Measurements from ENCODE around the gene IPP.
"Not testable (repeated sequence)": the region's sequence is repeated elsewhere in the genome, so short reads cannot be mapped to it uniquely, and the experiment has no call there.

IPP gene

DNA sequence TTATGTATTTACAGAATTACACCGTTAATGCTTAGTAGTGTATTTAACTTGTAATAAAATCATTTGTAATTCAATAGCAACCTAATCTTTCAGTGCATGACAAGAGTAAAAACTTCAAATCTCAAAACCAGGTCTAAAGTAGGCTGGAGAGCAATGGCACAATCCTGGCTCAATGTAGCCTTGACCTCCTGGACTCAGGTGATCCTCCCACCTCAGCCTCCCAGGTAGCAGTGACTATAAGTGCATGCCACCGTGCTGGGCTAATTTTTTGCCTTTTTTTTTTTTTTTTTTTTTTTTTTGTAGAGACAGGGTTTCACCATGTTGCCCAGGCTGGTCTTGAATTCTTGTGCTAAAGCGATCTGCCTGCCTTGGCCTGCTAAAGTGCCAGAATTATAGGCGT, 11.3 kb downstream of the IPP start:
- DNase-seq = no peak

DNA sequence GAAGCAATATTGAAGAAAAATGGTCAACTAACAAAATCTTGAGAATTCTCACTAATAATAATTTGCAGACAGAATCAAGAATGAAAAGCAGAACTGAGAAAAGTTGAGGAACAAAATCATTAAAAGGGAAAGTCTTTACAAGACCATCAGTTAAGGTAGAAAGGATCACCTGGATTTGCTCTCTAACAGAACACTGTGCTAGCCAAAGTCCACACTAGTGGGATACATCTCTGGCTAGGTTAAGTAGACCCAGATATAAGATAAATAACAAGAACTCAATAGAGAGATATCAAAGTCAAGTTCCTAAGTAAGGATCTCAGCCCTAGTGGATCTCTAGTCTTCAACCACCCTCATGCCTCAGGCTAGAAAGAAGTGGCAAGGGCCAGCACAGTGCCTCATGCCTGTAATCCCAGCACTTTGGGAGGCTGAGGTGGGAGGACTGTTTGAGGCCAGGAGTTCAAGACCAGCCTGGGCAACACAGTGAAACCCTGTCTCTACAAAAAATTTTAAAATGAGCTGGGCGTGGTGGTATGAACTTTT, 19.6 kb downstream of the IPP start:
- no peak for DNase-seq

DNA sequence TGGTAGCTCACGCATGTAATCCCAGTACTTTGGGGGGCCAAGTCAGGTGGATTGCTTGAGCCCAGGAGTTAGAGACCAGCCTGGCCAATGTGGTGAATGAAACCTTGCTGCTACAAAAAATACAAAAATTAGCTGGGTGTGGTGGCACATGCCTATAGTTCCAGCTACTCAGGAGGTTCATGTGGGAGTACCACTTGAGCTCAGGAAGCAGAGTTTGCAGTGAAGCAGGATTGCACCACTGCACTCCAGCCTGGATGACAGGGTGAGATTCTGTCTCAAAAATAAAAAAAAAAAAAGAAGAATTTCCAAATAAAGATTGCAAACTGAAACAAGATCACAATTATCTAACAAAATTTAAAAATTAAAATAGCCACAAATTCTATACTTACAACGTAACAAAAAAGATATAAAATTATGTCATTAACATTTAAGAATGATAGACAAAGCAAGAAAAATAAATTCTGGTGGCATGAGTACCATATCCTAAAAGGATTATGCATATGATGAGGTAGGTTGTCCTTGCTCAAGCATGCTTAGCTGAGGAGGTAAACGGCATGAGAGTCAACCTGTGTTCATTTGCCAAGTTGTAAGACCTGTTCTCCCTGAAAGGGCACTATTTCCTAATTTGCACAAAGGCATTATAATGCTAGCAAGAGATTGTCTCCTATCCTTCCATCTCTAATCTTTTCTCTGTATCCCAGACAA, 20.2 kb downstream of the IPP start:
- no peak for DNase-seq

DNA sequence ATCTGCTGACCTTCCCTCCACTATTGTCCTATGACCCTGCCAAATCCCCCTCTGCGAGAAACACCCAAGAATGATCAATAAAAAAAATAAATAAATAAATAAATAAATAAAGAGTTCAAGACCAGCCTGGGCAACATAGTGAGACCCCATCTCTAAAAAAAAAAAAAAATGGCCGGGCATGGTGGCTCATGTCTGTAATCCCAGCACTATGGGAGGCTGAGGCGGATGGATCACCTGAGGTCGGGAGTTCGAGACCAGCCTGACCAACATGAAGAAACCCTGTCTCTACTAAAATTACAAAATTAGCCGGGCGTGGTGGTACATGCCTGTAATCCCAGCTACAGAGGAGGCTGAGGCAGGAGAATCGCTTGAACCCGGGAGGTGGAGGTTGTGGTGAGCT, 24.4 kb downstream of the IPP start:
- DNase-seq = not testable (repeated sequence)

DNA sequence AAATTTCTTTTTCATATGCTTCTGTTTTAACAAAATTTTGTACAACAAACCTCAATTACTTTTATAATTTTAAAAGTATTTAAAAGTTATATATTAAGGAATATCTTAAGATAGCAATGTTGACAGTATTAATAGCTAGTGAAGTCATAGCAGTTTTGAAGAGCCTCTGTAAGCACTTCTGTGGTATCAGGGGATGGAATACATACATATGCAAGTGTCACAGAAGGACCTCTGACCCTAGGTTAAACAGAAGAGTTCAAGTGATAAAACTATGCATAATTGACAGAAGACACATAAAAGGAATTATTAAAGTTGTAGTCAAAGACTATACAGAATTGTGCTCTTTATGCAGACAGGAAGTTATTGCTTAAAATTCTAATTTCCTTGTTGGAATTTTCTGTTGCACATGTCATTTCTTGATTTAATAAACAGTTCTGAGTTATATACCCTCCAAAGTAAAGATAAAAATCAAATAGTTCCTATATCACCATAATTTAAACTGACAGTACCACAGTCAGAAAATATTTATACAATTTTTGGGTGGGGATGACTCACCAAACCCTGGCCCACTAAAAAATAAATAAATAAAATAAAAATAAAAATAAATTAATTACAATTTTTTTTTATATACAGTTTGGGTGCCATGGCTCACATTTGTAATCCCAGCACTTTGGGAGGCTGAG, 27.1 kb downstream of the IPP start:
- no peak for DNase-seq

DNA sequence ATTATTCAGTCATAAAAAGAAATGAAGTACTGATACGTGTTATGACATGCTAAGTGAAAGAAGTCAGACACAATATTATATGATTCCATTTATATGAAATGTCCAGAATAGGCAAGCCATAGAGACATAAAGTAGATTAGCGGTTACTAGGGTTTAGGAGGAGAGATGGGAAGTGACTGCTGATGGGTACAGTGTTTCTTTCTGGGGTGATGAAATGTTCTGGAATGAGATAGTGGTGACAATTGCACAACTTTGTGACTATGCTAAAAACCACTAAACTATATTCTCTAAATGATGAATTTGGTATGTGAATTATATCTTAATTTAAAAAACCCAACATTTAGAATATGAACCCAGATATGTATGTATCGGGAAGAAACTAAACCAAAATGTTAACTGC, 27.6 kb downstream of the IPP start:
- no peak for DNase-seq

DNA sequence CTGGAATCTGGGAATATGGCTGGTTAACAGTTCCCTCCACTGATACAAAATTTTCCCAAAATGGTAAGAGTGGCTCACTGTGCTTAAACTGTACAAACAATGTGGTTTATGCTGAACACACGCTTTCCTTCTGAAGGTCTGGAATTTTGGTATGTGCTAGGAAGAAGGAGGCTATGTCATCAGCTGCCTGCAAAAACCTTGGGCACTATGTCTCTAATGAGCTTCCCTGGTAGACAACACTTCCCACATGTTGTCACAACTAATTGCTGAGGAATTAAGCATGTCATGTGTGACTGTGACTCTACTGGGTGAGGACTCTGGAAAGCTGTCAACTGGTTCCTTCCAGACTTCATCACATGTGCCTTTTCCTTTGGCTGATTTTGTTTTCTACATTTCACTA, 29.2 kb downstream of the IPP start:
- no peak for DNase-seq

GRCh38 chr1:45718289-45718688, 32.2 kb downstream of the IPP start:
- no peak for DNase-seq

DNA sequence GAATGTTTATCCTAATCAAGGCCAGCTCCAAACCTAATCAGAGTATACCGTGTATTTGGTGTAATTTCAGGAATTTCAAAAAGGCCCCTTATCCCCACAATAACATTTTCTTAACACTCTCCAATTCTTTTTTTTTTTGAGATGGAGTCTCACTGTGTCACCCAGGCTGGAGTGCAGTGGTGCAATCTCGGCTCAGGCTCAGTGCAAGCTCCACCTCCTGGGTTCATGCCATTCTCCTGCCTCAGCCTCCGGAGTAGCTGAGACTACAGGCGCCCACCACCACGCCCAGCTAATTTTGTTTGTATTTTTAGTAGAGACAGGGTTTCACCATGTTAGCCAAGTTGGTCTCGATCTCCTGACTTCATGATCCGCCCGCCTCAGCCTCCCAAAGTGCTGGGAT, 33.1 kb downstream of the IPP start:
- DNase-seq = not testable (repeated sequence)

DNA sequence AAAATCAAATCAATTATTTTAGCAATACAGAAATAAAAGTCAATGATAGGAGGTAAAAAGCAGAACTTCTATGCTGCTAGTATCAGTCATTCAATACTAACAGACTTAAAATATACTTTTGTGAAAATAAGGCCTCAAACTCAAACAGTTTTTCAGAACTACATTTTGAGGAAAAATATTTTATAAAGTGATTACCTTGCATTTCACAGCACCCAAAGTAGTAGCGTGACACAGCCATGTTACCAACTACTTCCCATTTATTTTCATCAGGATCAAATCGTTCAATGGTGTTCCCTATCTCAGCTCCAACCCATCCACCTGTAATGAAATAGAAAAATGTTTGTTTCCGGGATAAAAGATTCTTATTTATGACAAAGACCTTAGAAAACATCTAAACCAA, 33.8 kb downstream of the IPP start:
- no peak for DNase-seq

DNA sequence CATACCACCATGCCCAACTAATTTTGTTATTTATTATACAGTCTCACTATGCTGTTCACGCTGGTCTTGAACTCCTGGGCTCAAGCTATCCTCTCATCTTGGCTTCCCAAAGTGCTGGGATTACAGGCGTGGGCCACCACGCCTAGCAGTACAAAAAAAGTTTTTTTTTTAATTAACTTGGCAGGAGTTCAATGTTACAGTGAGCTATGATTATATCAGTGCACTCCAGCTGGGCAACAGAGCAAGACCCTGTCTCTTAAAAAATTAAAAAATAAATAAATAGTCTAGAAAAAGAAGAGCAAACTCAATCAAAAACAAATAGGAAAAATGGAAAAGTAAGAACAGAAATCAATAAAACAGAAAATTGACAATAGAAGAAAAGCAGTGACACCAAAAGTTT, 36.7 kb downstream of the IPP start:
- DNase-seq = no peak

- no peak for DNase-seq
Observed at GRCh38 chr1:45704637-45705036, 45.8 kb downstream of the IPP start.

GRCh38 chr1:45694823-45695222, 55.6 kb downstream of the IPP start:
- no peak for DNase-seq

- not testable (repeated sequence) for DNase-seq
Observed at GRCh38 chr1:45693811-45694210, 56.6 kb downstream of the IPP start.

GRCh38 chr1:45687754-45688740, 62.4 kb downstream of the IPP start, which contains the start of gene TMEM69:
Gene TMEM69 (plus strand): TSS chr1:45688181. CDS start chr1:45691069, 2,888 bp downstream.
- peak; percentile 93 for DNase-seq

- DNase-seq = peak; percentile 95
Observed at GRCh38 chr1:45687014-45687753, 63.3 kb downstream of the IPP start.

DNA sequence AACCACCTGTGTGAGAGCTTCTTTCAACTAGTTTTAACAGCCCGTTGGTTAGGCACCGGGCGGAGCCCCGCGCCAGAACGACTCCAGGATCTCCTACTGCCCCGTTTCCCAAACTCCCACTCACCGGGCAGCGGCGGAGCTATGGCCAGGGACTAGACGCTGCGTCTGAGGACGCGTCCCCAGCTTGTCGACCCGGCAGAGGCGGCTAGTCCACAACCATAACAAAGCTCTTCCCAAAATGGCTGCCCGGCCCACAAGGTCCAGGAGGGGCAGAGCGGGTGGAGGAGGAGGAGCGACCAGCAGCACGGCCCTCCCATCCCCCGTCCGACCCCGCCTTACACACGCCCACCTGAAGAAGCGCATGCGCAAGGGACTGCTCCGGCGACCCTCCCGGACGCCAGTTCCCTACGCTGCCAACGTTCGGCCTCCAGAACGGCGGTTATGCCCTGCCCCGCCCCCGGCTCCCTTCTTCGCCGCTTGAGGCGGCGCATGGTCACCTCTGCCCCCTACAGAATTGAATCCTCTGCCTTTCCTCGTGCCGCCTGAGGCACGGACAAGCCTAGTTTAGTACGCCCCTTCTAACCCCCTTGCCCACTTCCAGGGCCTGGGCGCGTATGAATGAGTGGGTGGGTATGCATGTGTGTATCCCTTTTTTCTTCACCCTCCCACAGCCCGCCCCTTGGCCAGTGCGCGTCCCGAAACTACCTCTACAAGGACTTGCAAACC, 64.0 kb downstream of the IPP start, which contains the start of gene GPBP1L1:
Gene GPBP1L1, minus strand, starts transcription at position 246 of the 726 bp plus-strand sequence. CDS start 27,446 bp downstream, outside the sequence.
- DNase-seq = peak; percentile 99

GRCh38 chr1:45686015-45686287, 64.5 kb downstream of the IPP start:
- no peak for DNase-seq

DNA sequence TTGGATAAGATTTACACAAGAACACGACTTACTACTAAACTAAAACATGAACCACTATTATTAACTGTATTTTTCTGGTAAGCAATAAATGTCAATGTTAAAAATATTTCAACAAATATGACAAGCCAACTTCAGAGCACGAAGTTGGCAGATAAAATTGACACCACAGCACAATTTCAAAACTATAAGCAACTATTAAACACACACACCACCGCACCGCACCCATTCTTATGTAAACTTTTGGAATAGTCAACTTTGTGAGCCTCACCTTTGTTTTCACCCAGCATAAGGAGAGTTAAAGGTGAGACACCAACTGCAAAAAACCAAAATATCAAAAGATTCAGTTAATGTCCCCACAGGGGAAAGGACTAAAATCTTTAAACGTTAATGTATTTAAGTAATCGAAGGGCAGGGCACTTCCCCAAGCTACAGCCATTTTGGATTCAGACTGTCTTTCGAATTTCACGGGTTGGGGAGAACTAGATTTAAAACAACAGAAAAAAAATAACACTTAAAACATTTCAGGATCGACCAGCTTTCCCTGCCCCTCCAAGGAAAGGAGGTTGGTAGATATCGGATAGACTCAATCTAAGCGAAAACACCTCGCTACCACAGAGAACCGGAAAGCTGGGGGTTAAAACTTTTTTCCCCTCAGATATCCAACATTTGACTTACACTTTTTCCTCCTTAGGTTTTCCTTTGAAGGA, 65.0 kb downstream of the IPP start:
- DNase-seq = no peak

DNA sequence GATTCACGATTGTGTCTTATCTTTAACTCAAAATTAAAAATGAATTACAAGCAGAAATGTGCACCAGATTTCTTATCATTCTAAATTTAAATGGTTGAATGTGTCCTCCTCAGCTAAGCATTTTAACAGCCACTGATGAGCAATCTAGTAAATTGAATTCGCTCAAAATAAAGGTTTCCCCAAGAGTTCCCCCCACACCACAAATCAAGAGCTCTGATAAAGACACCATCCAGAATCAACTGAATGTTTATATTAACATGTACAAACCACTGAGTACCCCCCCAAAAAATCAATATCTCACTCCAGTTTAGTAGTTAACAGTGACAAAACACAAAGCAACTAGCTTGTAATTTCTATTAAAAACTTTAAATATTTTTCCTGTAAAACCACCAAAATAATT, 66.1 kb downstream of the IPP start:
- no peak for DNase-seq

DNA sequence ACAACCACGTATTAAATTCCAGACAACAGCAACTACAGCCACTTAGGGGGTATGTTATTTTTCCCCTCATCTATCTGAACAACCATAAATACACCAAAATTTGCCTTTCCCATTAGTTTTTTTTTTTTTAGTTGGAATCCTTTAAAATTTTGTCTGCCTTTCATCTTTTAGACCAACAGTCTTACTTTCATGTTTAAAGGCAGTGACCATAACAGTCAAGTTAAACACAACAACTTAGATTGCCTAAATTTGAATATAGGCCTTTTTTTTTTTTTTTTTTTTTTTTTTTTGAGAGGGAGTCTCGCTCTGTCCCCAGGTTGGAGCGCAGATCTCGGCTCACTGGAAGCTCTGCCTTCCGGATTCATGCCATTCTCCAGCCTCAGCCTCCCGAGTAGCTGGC, 67.5 kb downstream of the IPP start:
- DNase-seq = no peak
